Activated CD4-positive, alpha-beta memory T cell treated with anti-CD3 and anti-CD28 coated beads, Interleukin-2, amount 10 ng/mL, durations not matched to agents 7 days and 5 days (primary cell): ENCODE measurements around the gene GLO1. TPM values are rescaled to one million over a fixed set of nuclear protein-coding genes. Genes with fewer than 3 reads are reported as not detected.
"Not testable (repeated sequence)": the region's sequence is repeated elsewhere in the genome, so short reads cannot be mapped to it uniquely, and the experiment has no call there.

Source experiments
- CTCF ChIA-PET: fragments of 350-600 bp; sonication (Branson Sonifier 250); formaldehyde crosslinking; loops from one replicate; lab custom pipeline; 2021; ENCODE audit warnings: antibody characterized with exemption, inconsistent platforms; lab: Charles Lee
- POLR2A ChIA-PET: fragments of 350-600 bp; sonication (Branson Sonifier 250); formaldehyde crosslinking; loops from one replicate; lab custom pipeline; 2021; ENCODE audit warnings: antibody characterized with exemption; lab: Charles Lee
- DNase-seq: peaks from one replicate; pipeline ENCODE4 v3.0.0-alpha.2; 2020
- H3K27ac Mint-ChIP-seq: one replicate; pipeline ENCODE4 v1.8.0; 2021; ENCODE audit warnings: mild to moderate bottlenecking, mixed read lengths
- H3K27me3 Mint-ChIP-seq: one replicate; pipeline ENCODE4 v1.8.0; 2021; ENCODE audit warnings: mixed read lengths
- H3K36me3 Mint-ChIP-seq: one replicate; pipeline ENCODE4 v1.8.0; 2021; ENCODE audit warnings: low read depth, mixed read lengths
- H3K4me1 Mint-ChIP-seq: one replicate; pipeline ENCODE4 v1.8.0; 2021; ENCODE audit warnings: mixed read lengths
- H3K4me3 Mint-ChIP-seq: one replicate; pipeline ENCODE4 v1.8.0; 2021; ENCODE audit warnings: mild to moderate bottlenecking, mixed read lengths
- H3K9me3 Mint-ChIP-seq: one replicate; pipeline ENCODE4 v1.8.0; 2021; ENCODE audit warnings: mixed read lengths
- total RNA-seq, 2 experiments: library from RNA; stranded (reverse); gene quantifications; one replicate each; pipeline ENCODE4 v1.2.3, GENCODE V29; 2021

GLO1 gene
- total RNA-seq, 2 experiments from 2014 or later, result 105 to 110 TPM

GRCh38 chr6:38701551-38701950 is 1.4 kb downstream of the GLO1 start:
- peaks cover 14% of the 10 kb centered on the region for H3K9me3 Mint-ChIP-seq
- peak overlapping the region; percentile 17 for H3K4me3 Mint-ChIP-seq
- CTCF ChIA-PET, result interaction anchor here (2.4 kb wide), 1 partner anchor 12 kb away, joined by 19 read pairs; the partner anchor contains the start of gene DNAH8
- H3K4me1 Mint-ChIP-seq, result peaks cover 61% of the 10 kb centered on the region
- H3K36me3 Mint-ChIP-seq, result peaks cover 52% of the 10 kb centered on the region
- POLR2A ChIA-PET, result interaction anchor here (0.7 to 6.1 kb wide), 3 partner anchors 13 to 883 kb away, joined by 3 to 80 read pairs (median 4); partner anchors contain the start of gene DNAH8
- no peaks in the 10 kb centered on the region for H3K27me3 Mint-ChIP-seq
- H3K27ac Mint-ChIP-seq, result no peak overlapping the region
- no peak for DNase-seq

GRCh38 chr6:38699702-38700101 is 3.2 kb downstream of the GLO1 start:
- H3K9me3 Mint-ChIP-seq, result peaks cover 14% of the 10 kb centered on the region
- POLR2A ChIA-PET, result interaction anchor here (6.1 kb wide), 1 partner anchor 15 kb away, joined by 80 read pairs; the partner anchor contains the start of gene DNAH8
- DNase-seq, H3K27ac Mint-ChIP-seq, CTCF ChIA-PET, H3K27me3 Mint-ChIP-seq, H3K4me3 Mint-ChIP-seq: not testable (repeated sequence)
- peaks cover 64% of the 10 kb centered on the region for H3K4me1 Mint-ChIP-seq
- peaks cover 57% of the 10 kb centered on the region for H3K36me3 Mint-ChIP-seq

GRCh38 chr6:38697846-38698245 is 5.1 kb downstream of the GLO1 start:
- peaks cover 65% of the 10 kb centered on the region for H3K36me3 Mint-ChIP-seq
- H3K4me1 Mint-ChIP-seq, result peaks cover 58% of the 10 kb centered on the region
- POLR2A ChIA-PET, result no interaction called here
- CTCF ChIA-PET, result no interaction called here
- no peaks in the 10 kb centered on the region for H3K27me3 Mint-ChIP-seq
- H3K4me3 Mint-ChIP-seq, result no peak overlapping the region
- peaks cover 14% of the 10 kb centered on the region for H3K9me3 Mint-ChIP-seq
- DNase-seq, result no peak
- no peak overlapping the region for H3K27ac Mint-ChIP-seq

GRCh38 chr6:38696345-38696744 is 6.6 kb downstream of the GLO1 start:
- ChIA-PET POLR2A (no interaction called here), CTCF (interaction anchor here (1.6 kb wide), 1 partner anchor 17 kb away, joined by 4 read pairs; no protein-coding TSS in a partner anchor)
- no peaks in the 10 kb centered on the region for H3K27me3 Mint-ChIP-seq
- no peak for DNase-seq
- H3K36me3 Mint-ChIP-seq, result peaks cover 59% of the 10 kb centered on the region
- peaks cover 47% of the 10 kb centered on the region for H3K4me1 Mint-ChIP-seq
- no peak overlapping the region for H3K4me3 Mint-ChIP-seq
- H3K27ac Mint-ChIP-seq, result no peak overlapping the region
- H3K9me3 Mint-ChIP-seq, result peaks cover 14% of the 10 kb centered on the region

- POLR2A ChIA-PET, result no interaction called here
These were observed 7.0 kb downstream of the GLO1 start for GRCh38 chr6:38695933-38696332.

GRCh38 chr6:38695227-38695900 is 7.6 kb downstream of the GLO1 start:
- Mint-ChIP-seq H3K27ac (no peak overlapping the region), H3K9me3 (peaks cover 12% of the 10 kb centered on the region), H3K4me3 (no peak overlapping the region), H3K4me1 (peaks cover 40% of the 10 kb centered on the region), H3K27me3 (no peaks in the 10 kb centered on the region), H3K36me3 (peaks cover 51% of the 10 kb centered on the region)
- POLR2A ChIA-PET, result interaction anchor here (2.0 kb wide), 1 partner anchor 19 kb away, joined by 4 read pairs; no protein-coding TSS in a partner anchor
- CTCF ChIA-PET, result interaction anchor here (1.6 kb wide), 1 partner anchor 18 kb away, joined by 4 read pairs; no protein-coding TSS in a partner anchor
- no peak for DNase-seq

More at GRCh38 chr6:38695933-38696332, 7.0 kb downstream of the GLO1 start:
- no peak for DNase-seq
- Mint-ChIP-seq H3K36me3 (peaks cover 55% of the 10 kb centered on the region), H3K27me3 (no peaks in the 10 kb centered on the region), H3K4me1 (peaks cover 43% of the 10 kb centered on the region), H3K9me3 (peaks cover 14% of the 10 kb centered on the region), H3K4me3 (no peak overlapping the region), H3K27ac (no peak overlapping the region)
- CTCF ChIA-PET, result interaction anchor here (1.6 kb wide), 1 partner anchor 18 kb away, joined by 4 read pairs; no protein-coding TSS in a partner anchor

- Mint-ChIP-seq H3K9me3 (no peaks in the 10 kb centered on the region), H3K36me3 (peaks cover 32% of the 10 kb centered on the region), H3K27ac (peak overlapping the region; percentile 12), H3K4me3 (no peak overlapping the region), H3K27me3 (no peaks in the 10 kb centered on the region), H3K4me1 (peaks cover 16% of the 10 kb centered on the region)
- POLR2A ChIA-PET, result no interaction called here
- CTCF ChIA-PET, result interaction anchor here (0.8 kb wide), 1 partner anchor 80 kb away, joined by 3 read pairs; no protein-coding TSS in a partner anchor
- DNase-seq, result no peak
These were observed 14.3 kb downstream of the GLO1 start for GRCh38 chr6:38688579-38689087.

GRCh38 chr6:38687549-38687948 is 15.4 kb downstream of the GLO1 start:
- Mint-ChIP-seq H3K9me3 (no peaks in the 10 kb centered on the region), H3K27ac (no peak overlapping the region), H3K27me3 (no peaks in the 10 kb centered on the region), H3K4me1 (peaks cover 16% of the 10 kb centered on the region), H3K36me3 (peaks cover 28% of the 10 kb centered on the region), H3K4me3 (no peak overlapping the region)
- no peak for DNase-seq
- ChIA-PET POLR2A (no interaction called here), CTCF (no interaction called here)

- Mint-ChIP-seq H3K4me3 (no peak overlapping the region), H3K36me3 (peaks cover 29% of the 10 kb centered on the region), H3K9me3 (no peaks in the 10 kb centered on the region), H3K27ac (no peak overlapping the region), H3K27me3 (no peaks in the 10 kb centered on the region), H3K4me1 (peaks cover 16% of the 10 kb centered on the region)
- ChIA-PET POLR2A (no interaction called here), CTCF (no interaction called here)
- DNase-seq, result no peak
These were observed 15.9 kb downstream of the GLO1 start for GRCh38 chr6:38687043-38687353.

GRCh38 chr6:38686270-38687042 is 16.5 kb downstream of the GLO1 start:
- Mint-ChIP-seq H3K27ac (no peak overlapping the region), H3K36me3 (peaks cover 31% of the 10 kb centered on the region), H3K27me3 (no peaks in the 10 kb centered on the region), H3K9me3 (no peaks in the 10 kb centered on the region), H3K4me1 (peaks cover 16% of the 10 kb centered on the region), H3K4me3 (no peak overlapping the region)
- ChIA-PET CTCF (no interaction called here), POLR2A (interaction anchor here (0.9 to 1.8 kb wide), 2 partner anchors 15 to 16 kb away, joined by 3 to 5 read pairs; partner anchors contain the start of gene GLO1)
- no peak for DNase-seq

- ChIA-PET CTCF (no interaction called here), POLR2A (interaction anchor here (1.8 kb wide), 1 partner anchor 18 kb away, joined by 5 read pairs; the partner anchor contains the start of gene GLO1)
- Mint-ChIP-seq H3K9me3 (no peaks in the 10 kb centered on the region), H3K27me3 (no peaks in the 10 kb centered on the region), H3K4me1 (peaks cover 16% of the 10 kb centered on the region), H3K4me3 (no peak overlapping the region), H3K36me3 (peaks cover 38% of the 10 kb centered on the region), H3K27ac (no peak overlapping the region)
- DNase-seq, result no peak
These were observed 18.0 kb downstream of the GLO1 start for GRCh38 chr6:38684904-38685303.

- Mint-ChIP-seq H3K9me3 (no peaks in the 10 kb centered on the region), H3K4me1 (peaks cover 13% of the 10 kb centered on the region), H3K36me3 (peaks cover 41% of the 10 kb centered on the region), H3K27ac (no peak overlapping the region), H3K4me3 (no peak overlapping the region), H3K27me3 (no peaks in the 10 kb centered on the region)
- POLR2A ChIA-PET, result no interaction called here
- no peak for DNase-seq
- CTCF ChIA-PET, result no interaction called here
These were observed 18.7 kb downstream of the GLO1 start for GRCh38 chr6:38684237-38684636.

GRCh38 chr6:38681850-38682249 is 21.1 kb downstream of the GLO1 start:
- no peak for DNase-seq
- ChIA-PET CTCF (interaction anchor here (0.9 to 1.0 kb wide), 2 partner anchors 9 to 21 kb away, joined by 3 to 5 read pairs; partner anchors contain the start of gene GLO1), POLR2A (no interaction called here)
- no peaks in the 10 kb centered on the region for H3K27me3 Mint-ChIP-seq
- H3K27ac Mint-ChIP-seq, result no peak overlapping the region
- peaks cover 52% of the 10 kb centered on the region for H3K36me3 Mint-ChIP-seq
- peaks cover 22% of the 10 kb centered on the region for H3K4me1 Mint-ChIP-seq
- no peak overlapping the region for H3K4me3 Mint-ChIP-seq
- no peaks in the 10 kb centered on the region for H3K9me3 Mint-ChIP-seq
